Ascending aorta (tissue), 2 donors: Measurements from ENCODE around the gene SEC14L3. TPM values are rescaled to one million over a fixed set of nuclear protein-coding genes. Genes with fewer than 3 reads are reported as not detected.

ENCODE experiments used
- DNase-seq, 2 donors: peaks; one replicate each; pipeline ENCODE4 v3.0.0-alpha.2; 2019; ENCODE audit warnings: low spot score in 2 of 2
- H3K27ac ChIP-seq, 2 donors: fragments of 200-600 bp; sonication (generic); one replicate each; pipeline ENCODE4 v1.5.1; 2016 to 2017; ENCODE audit warnings: mild to moderate bottlenecking in 1 of 2
- H3K27me3 ChIP-seq: fragments of 200-600 bp; sonication (generic); one replicate; pipeline ENCODE4 v1.5.1; 2017
- H3K36me3 ChIP-seq, 2 donors: fragments of 200-600 bp; sonication (generic); one replicate each; pipeline ENCODE4 v1.5.1; 2016
- H3K4me1 ChIP-seq, 2 donors: fragments of 200-600 bp; sonication (generic); one replicate each; pipeline ENCODE4 v1.5.1; 2016 to 2017; ENCODE audit warnings: mild to moderate bottlenecking in 1 of 2
- H3K4me3 ChIP-seq, 2 donors: fragments of 200-600 bp; sonication (generic); one replicate each; pipeline ENCODE4 v1.5.1; 2016 to 2017; ENCODE audit warnings: mild to moderate bottlenecking in 1 of 2
- H3K9me3 ChIP-seq, 2 donors: fragments of 200-600 bp; sonication (generic); one replicate each; pipeline ENCODE4 v1.5.1; 2016
- CTCF ChIP-seq, 3 experiments: fragments of 200-600 bp in 2 of 3; fragments of 450-650 bp in 1 of 3; sonication (generic) in 2 of 3; IDR thresholded peaks; one replicate each; pipeline ENCODE4 v1.5.1; 2016 to 2019; ENCODE audit warnings: antibody characterized with exemption in 3 of 3, mild to moderate bottlenecking in 1 of 3, moderate library complexity in 1 of 3
- intact Hi-C: fragments of 100-400 bp; cut with DNase I; formaldehyde crosslinking; loops from one replicate; pipeline ENCODE4 v1.15.1; 2023
- total RNA-seq: library from RNA; depleted of rRNA; stranded (reverse); fragments of >200 nt; gene quantifications from one replicate; pipeline ENCODE4 v1.1.0, GENCODE V29; 2016

Gene SEC14L3
- total RNA-seq, 1 donor from 2014 or later: not detected

GRCh38 chr22:30503551-30503950, 31.7 kb upstream of the SEC14L3 start:
- no peak overlapping the region for H3K27ac ChIP-seq
- H3K4me3 ChIP-seq: no peak overlapping the region
- no peaks in the 10 kb centered on the region for H3K9me3 ChIP-seq
- H3K4me1 ChIP-seq: no peaks in the 10 kb centered on the region
- TF ChIP-seq CTCF (IDR thresholded peaks at IDR 0.05): no peak
- intact Hi-C loops: no loop called here
- DNase-seq: no peak
- H3K36me3 ChIP-seq: no peaks in the 10 kb centered on the region
- H3K27me3 ChIP-seq: no peaks in the 10 kb centered on the region

GRCh38 chr22:30502911-30503310, 31.1 kb upstream of the SEC14L3 start:
- Histone ChIP-seq H3K36me3 (no peaks in the 10 kb centered on the region), H3K4me1 (no peaks in the 10 kb centered on the region), H3K27ac (no peak overlapping the region), H3K9me3 (no peaks in the 10 kb centered on the region), H3K4me3 (no peak overlapping the region), H3K27me3 (no peaks in the 10 kb centered on the region)
- intact Hi-C loops: no loop called here
- TF ChIP-seq CTCF (IDR thresholded peaks at IDR 0.05): no peak
- DNase-seq: no peak

- no peaks in the 10 kb centered on the region for H3K9me3 ChIP-seq
- no peak overlapping the region for H3K27ac ChIP-seq
- no peak overlapping the region for H3K4me3 ChIP-seq
- no peak for TF ChIP-seq CTCF (IDR thresholded peaks at IDR 0.05)
- DNase-seq: no peak
- intact Hi-C loops: no loop called here
- H3K27me3 ChIP-seq: no peaks in the 10 kb centered on the region
- no peaks in the 10 kb centered on the region for H3K4me1 ChIP-seq
- H3K36me3 ChIP-seq: no peaks in the 10 kb centered on the region
Measured at GRCh38 chr22:30502153-30502552, 30.3 kb upstream of the SEC14L3 start.

GRCh38 chr22:30500628-30501027, 28.8 kb upstream of the SEC14L3 start:
- intact Hi-C loops: no loop called here
- Histone ChIP-seq H3K27me3 (no peaks in the 10 kb centered on the region), H3K4me1 (no peaks in the 10 kb centered on the region), H3K36me3 (no peaks in the 10 kb centered on the region), H3K9me3 (no peaks in the 10 kb centered on the region), H3K27ac (no peak overlapping the region), H3K4me3 (no peak overlapping the region)
- no peak for DNase-seq
- TF ChIP-seq CTCF (IDR thresholded peaks at IDR 0.05): no peak

GRCh38 chr22:30497466-30498150, 25.8 kb upstream of the SEC14L3 start:
- H3K27me3 ChIP-seq: no peaks in the 10 kb centered on the region
- no peak overlapping the region for H3K27ac ChIP-seq
- no peak for TF ChIP-seq CTCF (IDR thresholded peaks at IDR 0.05)
- H3K4me1 ChIP-seq: no peaks in the 10 kb centered on the region
- intact Hi-C loops: no loop called here
- no peaks in the 10 kb centered on the region for H3K36me3 ChIP-seq
- H3K4me3 ChIP-seq: no peak overlapping the region
- no peaks in the 10 kb centered on the region for H3K9me3 ChIP-seq
- DNase-seq: no peak
